Type B pancreatic cell (in vitro differentiated cells): Measurements from ENCODE around the gene BRD2. TPM values are rescaled to one million over a fixed set of nuclear protein-coding genes. Genes with fewer than 3 reads are reported as not detected.

ENCODE experiments used
- DNase-seq: peaks from one replicate; pipeline ENCODE4 v3.0.0; 2021; ENCODE audit warnings: mixed read lengths; ENCODE audit not compliant: unreplicated experiment; ENCODE audit errors: extremely low spot score
- H3K27ac Mint-ChIP-seq: 2 replicates; pipeline ENCODE4 v1.8.0; 2021; ENCODE audit warnings: mild to moderate bottlenecking, mixed read lengths
- H3K27me3 Mint-ChIP-seq: 2 replicates; pipeline ENCODE4 v1.8.0; 2021; ENCODE audit warnings: mixed read lengths
- H3K36me3 Mint-ChIP-seq: 2 replicates; pipeline ENCODE4 v1.8.0; 2021; ENCODE audit warnings: mixed read lengths
- H3K4me1 Mint-ChIP-seq: one replicate; pipeline ENCODE4 v1.8.0; 2021; ENCODE audit warnings: mixed read lengths; ENCODE audit not compliant: unreplicated experiment
- H3K4me3 Mint-ChIP-seq: 2 replicates; pipeline ENCODE4 v1.8.0; 2021; ENCODE audit warnings: mild to moderate bottlenecking, mixed read lengths
- H3K9me3 Mint-ChIP-seq: 2 replicates; pipeline ENCODE4 v1.8.0; 2021; ENCODE audit warnings: mixed read lengths
- total RNA-seq: library from RNA; stranded (reverse); gene quantifications from 2 replicates; pipeline ENCODE4 v1.2.1, GENCODE V29; 2021; ENCODE audit warnings: low replicate concordance
- TF ChIP-seq, protein P1 (sequence below): fragments of 200-600 bp; sonication (generic); conservative IDR thresholded peaks from 2 replicates; pipeline ENCODE4 v1.5.0; 2021; ENCODE audit warnings: antibody characterized with exemption, mild to moderate bottlenecking

The BRD2 gene
- total RNA-seq, 1 donor from 2014 or later, result 241 TPM

DNA sequence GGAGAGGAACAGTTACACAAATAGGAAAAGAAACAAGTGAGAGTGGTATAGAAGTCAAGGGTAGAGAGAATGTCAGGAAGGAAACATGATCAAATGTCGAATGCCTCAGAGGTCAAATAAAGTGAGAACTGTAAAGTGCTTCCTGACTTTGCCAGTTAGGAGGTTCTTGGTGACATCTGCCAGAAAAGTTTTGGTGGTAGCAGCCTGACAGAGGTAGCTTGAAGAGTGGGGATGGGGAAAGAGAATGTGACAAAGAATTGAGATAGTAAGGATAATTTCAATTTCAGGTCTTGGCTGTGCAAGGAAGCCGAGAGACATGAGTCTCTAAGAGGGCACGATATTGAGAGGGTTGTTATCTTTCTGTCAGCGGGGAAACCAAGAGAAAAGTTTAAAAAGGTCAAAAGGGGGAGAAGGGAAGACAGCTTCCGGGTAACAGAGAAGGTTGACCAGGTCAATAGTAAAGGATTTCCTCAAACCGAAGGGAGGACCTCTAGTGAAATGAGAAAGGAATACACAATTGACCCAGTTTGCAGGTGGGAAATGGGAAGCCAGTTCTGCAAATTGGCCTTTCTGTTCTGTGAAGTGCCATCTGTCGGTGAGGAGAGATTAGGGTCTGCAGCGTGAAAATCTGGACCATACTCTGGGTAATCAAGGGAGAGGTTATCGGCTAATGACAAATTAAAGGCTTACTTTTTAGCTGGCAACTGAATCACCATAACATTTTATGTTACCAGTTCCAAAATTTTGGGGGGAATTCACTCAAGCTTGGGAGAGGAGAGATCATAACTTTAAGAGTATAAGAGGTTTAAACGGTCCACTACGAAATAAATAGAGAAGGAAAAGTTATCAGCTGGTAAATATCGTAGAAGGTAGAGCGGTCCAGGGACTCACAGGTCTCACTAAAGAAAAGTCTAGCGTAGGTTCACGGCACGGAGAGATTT is 973 bp upstream of the BRD2 start:
- TF ChIP-seq, protein P1, sequence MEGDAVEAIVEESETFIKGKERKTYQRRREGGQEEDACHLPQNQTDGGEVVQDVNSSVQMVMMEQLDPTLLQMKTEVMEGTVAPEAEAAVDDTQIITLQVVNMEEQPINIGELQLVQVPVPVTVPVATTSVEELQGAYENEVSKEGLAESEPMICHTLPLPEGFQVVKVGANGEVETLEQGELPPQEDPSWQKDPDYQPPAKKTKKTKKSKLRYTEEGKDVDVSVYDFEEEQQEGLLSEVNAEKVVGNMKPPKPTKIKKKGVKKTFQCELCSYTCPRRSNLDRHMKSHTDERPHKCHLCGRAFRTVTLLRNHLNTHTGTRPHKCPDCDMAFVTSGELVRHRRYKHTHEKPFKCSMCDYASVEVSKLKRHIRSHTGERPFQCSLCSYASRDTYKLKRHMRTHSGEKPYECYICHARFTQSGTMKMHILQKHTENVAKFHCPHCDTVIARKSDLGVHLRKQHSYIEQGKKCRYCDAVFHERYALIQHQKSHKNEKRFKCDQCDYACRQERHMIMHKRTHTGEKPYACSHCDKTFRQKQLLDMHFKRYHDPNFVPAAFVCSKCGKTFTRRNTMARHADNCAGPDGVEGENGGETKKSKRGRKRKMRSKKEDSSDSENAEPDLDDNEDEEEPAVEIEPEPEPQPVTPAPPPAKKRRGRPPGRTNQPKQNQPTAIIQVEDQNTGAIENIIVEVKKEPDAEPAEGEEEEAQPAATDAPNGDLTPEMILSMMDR, result peak; percentile 64
- Mint-ChIP-seq H3K27me3 (peaks cover 3% of the 10 kb centered on the region), H3K4me3 (peak overlapping the region; percentile 93), H3K36me3 (peaks cover 10% of the 10 kb centered on the region), H3K4me1 (peaks cover 18% of the 10 kb centered on the region), H3K27ac (peak overlapping the region; percentile 98), H3K9me3 (no peaks in the 10 kb centered on the region)
- no peak for DNase-seq

DNA sequence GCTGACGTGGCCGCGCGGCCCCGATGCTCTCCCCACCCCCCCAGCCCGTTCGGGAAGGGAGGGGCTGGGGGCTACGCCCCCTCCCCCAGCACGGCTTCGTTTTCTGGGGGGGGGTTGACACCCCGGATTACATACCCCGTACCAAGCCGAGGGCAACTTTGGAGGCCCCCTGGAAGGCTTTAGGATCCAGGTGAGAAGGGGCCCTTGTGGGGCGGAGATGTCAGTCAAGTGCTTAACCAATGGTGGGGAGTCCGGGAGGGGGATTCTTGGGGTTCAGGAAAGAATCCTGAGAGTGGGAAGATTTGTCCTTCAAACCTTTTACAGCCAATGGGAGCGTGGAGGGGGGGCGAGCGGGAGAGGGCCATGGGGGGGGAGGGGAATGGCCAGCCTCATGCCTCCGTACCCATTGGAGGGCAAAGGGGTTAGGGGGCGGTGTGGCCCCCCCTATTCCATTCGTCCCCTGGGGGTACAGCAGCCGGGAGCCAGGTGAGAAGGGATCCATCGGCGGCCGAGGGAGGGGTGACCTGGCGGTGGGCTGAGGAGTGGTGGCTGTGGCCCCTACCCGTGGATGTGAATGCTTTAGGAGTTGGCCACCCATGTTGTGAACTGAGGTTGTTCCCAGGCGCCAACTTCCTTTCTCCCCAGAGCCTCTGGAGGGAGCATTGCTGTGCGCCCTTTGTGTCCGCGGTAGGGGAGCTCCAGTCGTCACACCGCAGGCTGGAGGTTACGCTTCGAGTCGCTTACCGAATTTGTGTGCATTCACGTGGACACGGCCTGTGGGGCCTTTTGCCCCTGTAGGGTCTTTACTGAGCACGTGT is 682 bp downstream of the BRD2 start:
- Mint-ChIP-seq H3K9me3 (no peaks in the 10 kb centered on the region), H3K27ac (peak overlapping the region; percentile 98), H3K36me3 (peaks cover 23% of the 10 kb centered on the region), H3K27me3 (peaks cover 3% of the 10 kb centered on the region), H3K4me1 (peaks cover 18% of the 10 kb centered on the region), H3K4me3 (peak overlapping the region; percentile 96)
- TF ChIP-seq, protein P1, result peak; percentile 26
- peak; percentile 77 for DNase-seq

DNA sequence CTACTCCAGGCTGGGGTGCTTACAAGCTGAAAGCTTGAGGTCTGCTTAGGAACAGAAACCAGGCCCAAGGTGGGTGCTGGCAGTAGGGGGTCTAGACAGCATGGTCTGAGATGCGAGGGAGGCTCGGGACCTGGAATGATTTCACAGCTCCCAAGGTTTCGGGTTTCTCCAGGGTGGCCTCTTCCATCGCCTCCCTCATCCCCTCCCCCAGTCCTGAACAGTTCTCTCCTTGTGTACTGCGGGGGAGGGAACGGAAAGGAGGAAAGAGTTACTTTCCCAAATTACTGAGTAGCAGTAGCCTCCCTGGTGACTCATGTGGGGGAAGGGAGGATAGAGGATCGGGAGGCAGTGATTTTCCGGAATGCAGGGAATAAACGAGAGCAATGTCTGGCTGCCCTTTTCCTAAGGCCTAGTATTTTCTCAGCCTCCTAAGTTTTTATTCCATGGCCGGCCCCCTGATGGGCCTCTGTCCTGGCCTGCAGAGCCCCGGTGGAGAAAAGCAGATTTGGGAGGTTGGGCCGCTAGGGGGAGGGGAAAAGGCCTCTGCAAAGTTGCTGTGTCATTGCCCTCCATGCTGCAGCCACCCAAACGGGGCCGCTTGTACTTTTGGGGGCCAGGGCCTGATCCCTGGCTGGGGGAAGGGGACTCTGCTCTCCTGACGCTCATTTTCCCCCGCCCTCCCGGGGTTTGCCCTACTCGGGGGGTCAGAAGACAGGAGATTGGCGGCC is 1.5 kb downstream of the BRD2 start:
- H3K4me1 Mint-ChIP-seq, result peaks cover 18% of the 10 kb centered on the region
- H3K9me3 Mint-ChIP-seq, result no peaks in the 10 kb centered on the region
- peaks cover 30% of the 10 kb centered on the region for H3K36me3 Mint-ChIP-seq
- DNase-seq, result peak; percentile 83
- TF ChIP-seq, protein P1, result peak; percentile 62
- peaks cover 3% of the 10 kb centered on the region for H3K27me3 Mint-ChIP-seq
- peak overlapping the region; percentile 98 for H3K27ac Mint-ChIP-seq
- H3K4me3 Mint-ChIP-seq, result peak overlapping the region; percentile 96

DNA sequence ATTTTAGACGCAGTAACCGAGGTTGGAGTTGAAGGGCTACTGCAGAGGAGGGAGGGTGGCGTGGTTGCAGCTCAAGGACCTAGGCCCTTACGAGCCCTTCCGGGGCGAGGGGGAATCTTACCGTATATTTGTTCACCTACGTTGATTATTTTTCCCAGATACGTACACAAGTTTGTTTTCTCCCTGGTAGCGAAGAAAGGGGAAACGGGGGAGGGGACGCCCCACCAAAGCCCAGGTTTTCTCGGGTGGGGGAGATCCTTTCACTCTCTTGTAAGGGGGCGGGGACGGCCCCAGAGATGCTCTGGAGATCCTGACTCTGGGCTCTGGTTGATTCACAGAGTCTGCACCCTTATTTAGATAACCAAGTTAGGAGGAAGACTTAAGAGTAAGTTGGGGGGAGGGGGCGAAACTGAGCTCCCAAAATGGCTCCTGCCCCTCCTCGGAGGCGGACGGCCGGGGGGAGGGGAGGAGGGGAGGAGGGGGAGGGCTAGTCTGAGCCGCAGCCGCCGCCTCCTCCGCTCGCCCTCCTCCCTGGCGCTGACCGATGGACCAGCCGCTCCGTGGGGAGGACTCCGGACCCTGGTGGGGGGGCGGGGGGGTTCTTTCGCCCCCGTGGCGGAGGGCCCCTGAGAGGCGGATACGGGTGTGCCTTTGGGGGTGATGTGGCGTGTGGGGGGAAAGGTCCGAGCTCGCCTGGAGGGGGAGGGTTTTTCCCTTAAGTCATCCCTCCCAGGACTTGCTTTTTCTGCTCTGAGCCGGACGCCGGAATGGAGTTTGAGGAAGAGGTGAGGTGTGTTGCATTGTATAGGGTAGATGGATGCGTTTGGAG is 2.2 kb downstream of the BRD2 start:
- H3K9me3 Mint-ChIP-seq, result no peaks in the 10 kb centered on the region
- peaks cover 22% of the 10 kb centered on the region for H3K4me1 Mint-ChIP-seq
- TF ChIP-seq, protein P1, result no peak
- H3K4me3 Mint-ChIP-seq, result peak overlapping the region; percentile 96
- H3K36me3 Mint-ChIP-seq, result peaks cover 38% of the 10 kb centered on the region
- H3K27ac Mint-ChIP-seq, result peak overlapping the region; percentile 98
- peaks cover 3% of the 10 kb centered on the region for H3K27me3 Mint-ChIP-seq
- DNase-seq, result peak; percentile 86
